Mucosa of stomach (tissue), 1 donor: Measurements from ENCODE around the gene C11orf52.
A peak's percentile ranks its signal among the peaks of the same experiment; 100 is the strongest.

Experiments used
- H3K27me3 ChIP-seq: one replicate; pipeline ENCODE4 v1.7.0; 2013; ENCODE audit warnings: mild to moderate bottlenecking, low read length; ENCODE audit not compliant: control insufficient read depth, insufficient read depth
- H3K36me3 ChIP-seq: one replicate; pipeline ENCODE4 v1.7.0; 2013; ENCODE audit warnings: low read length; ENCODE audit not compliant: control insufficient read depth, insufficient read depth
- H3K4me1 ChIP-seq: one replicate; pipeline ENCODE4 v1.7.0; 2013; ENCODE audit warnings: mild to moderate bottlenecking, low read length; ENCODE audit not compliant: control insufficient read depth, insufficient read depth
- H3K4me3 ChIP-seq: one replicate; pipeline ENCODE4 v1.7.0; 2013; ENCODE audit warnings: low read length
- H3K9ac ChIP-seq: one replicate; pipeline ENCODE4 v1.7.0; 2013; ENCODE audit warnings: mild to moderate bottlenecking, low read length, moderate library complexity
- H3K9me3 ChIP-seq: one replicate; pipeline ENCODE4 v1.7.0; 2013; ENCODE audit warnings: mild to moderate bottlenecking, low read length, moderate library complexity; ENCODE audit not compliant: control insufficient read depth
- donor health status: Pancreatic carcinoma.

The C11orf52 gene

GRCh38 chr11:111933872-111934271, 15.2 kb downstream of the C11orf52 start:
- no peaks in the 10 kb centered on the region for H3K9me3 ChIP-seq
- peaks cover 9% of the 10 kb centered on the region for H3K4me1 ChIP-seq
- no peaks in the 10 kb centered on the region for H3K27me3 ChIP-seq
- H3K4me3 ChIP-seq: no peak overlapping the region
- H3K36me3 ChIP-seq: no peaks in the 10 kb centered on the region
- H3K9ac ChIP-seq: no peak overlapping the region

DNA sequence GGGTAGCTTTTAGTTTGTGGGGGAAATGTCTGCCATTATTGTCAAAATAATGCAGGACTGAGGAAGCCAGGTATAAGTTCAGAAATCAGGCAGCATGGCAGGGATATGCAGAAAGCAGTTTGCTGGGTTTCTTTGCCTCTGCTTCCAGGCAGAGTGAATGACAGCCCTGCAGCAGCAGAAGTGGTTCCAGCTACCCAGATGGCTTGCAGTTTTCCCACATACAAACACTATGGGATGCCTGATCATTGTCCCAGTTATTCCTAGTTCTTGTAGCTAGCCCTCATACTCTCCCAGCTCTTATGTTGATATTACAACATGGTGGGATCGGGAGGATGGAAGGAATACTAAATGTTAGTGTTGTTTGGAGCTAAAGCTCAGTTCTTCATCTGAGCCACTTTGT, 15.6 kb downstream of the C11orf52 start:
- Histone ChIP-seq H3K27me3 (no peaks in the 10 kb centered on the region), H3K36me3 (no peaks in the 10 kb centered on the region), H3K4me1 (peaks cover 9% of the 10 kb centered on the region), H3K4me3 (no peak overlapping the region), H3K9me3 (no peaks in the 10 kb centered on the region), H3K9ac (no peak overlapping the region)

DNA sequence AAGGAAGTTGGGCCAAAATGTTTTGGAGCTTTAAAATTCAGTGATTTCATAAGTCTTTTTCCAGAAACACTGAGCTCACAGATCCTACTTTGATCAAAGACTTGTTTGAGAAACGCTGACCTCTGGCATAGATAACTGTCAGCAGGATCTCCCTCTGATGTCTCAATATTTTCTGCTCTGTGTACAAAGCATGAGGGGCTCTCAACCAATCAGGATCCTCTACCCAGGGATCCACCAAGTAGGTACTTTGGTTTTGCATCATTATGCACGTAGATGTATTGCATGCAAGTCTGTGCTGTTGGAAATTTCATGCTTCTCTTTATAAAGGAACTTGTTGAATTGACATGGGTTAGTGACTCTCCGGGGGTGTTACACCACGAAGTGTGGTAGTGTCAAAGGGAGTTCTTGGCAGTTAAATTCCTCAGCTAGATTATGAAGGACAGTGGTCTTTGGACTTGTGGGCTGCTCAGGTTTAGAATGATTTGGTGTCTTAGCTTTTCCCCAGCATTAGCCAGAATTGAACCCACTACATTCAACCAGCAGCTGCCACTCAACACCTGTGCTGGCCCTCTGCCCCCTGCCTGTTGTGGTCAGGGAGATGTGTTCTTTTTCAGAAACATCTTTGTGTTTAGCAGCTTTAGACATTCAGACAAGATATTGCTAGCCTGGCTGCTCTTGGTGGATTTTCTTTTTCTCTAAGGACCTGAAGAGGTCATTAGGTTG, 16.8 kb downstream of the C11orf52 start:
- no peaks in the 10 kb centered on the region for H3K36me3 ChIP-seq
- H3K27me3 ChIP-seq: no peaks in the 10 kb centered on the region
- H3K4me1 ChIP-seq: peaks cover 9% of the 10 kb centered on the region
- no peaks in the 10 kb centered on the region for H3K9me3 ChIP-seq
- no peak overlapping the region for H3K4me3 ChIP-seq
- peak overlapping the region; percentile 18 for H3K9ac ChIP-seq

DNA sequence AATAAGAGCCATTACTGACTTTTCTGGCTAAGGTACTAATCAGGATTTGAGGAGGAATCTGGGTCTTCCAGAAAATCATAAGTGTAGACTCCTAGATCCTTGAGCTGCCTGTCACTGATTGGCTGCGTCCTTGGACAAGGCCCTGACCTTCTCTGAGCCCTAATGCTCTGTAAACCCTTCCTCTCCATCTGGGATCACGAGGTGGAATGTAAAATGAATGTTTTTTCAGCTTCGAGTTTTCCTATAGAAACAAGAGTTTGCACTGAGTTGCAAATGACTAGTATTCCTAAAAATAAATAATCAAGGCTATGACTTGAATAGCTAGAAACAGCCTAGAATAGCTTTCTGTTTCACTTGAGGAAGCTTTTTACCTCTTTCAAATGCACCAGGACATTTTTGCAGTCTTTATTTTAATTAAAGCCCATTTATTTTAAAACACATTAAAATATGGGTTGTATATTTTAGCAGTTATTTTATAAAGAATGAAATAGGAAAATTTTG, 17.4 kb downstream of the C11orf52 start:
- H3K36me3 ChIP-seq: no peaks in the 10 kb centered on the region
- H3K9me3 ChIP-seq: no peaks in the 10 kb centered on the region
- H3K4me1 ChIP-seq: peaks cover 9% of the 10 kb centered on the region
- H3K9ac ChIP-seq: peak overlapping the region; percentile 66
- H3K4me3 ChIP-seq: no peak overlapping the region
- H3K27me3 ChIP-seq: no peaks in the 10 kb centered on the region

DNA sequence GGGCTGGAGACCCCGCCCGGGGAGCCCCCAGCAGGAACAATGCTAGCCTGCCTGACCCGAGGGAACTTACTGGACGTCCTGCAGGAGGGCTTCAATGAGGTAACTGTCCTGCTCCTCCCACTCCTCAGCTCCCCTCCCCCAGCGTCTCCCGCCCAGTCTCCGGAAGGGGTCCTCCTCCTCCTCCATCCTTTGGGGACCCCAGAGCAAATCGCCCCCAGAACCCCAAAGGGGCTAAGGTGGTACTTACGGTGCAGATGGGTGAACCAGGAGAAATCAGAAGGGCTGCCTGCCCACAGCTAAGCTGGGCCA, 18.7 kb downstream of the C11orf52 start:
- Histone ChIP-seq H3K36me3 (no peaks in the 10 kb centered on the region), H3K9ac (peak overlapping the region; percentile 66), H3K27me3 (no peaks in the 10 kb centered on the region), H3K9me3 (no peaks in the 10 kb centered on the region), H3K4me3 (peak overlapping the region; percentile 62), H3K4me1 (peaks cover 9% of the 10 kb centered on the region)

GRCh38 chr11:111937844-111938243, 19.1 kb downstream of the C11orf52 start:
- H3K27me3 ChIP-seq: no peaks in the 10 kb centered on the region
- H3K36me3 ChIP-seq: no peaks in the 10 kb centered on the region
- no peak overlapping the region for H3K9ac ChIP-seq
- peaks cover 9% of the 10 kb centered on the region for H3K4me1 ChIP-seq
- H3K4me3 ChIP-seq: peak overlapping the region; percentile 62
- H3K9me3 ChIP-seq: no peaks in the 10 kb centered on the region

GRCh38 chr11:111938687-111939160, 20.0 kb downstream of the C11orf52 start:
- Histone ChIP-seq H3K9ac (no peak overlapping the region), H3K4me3 (no peak overlapping the region), H3K4me1 (peaks cover 9% of the 10 kb centered on the region), H3K36me3 (no peaks in the 10 kb centered on the region), H3K27me3 (no peaks in the 10 kb centered on the region), H3K9me3 (no peaks in the 10 kb centered on the region)

DNA sequence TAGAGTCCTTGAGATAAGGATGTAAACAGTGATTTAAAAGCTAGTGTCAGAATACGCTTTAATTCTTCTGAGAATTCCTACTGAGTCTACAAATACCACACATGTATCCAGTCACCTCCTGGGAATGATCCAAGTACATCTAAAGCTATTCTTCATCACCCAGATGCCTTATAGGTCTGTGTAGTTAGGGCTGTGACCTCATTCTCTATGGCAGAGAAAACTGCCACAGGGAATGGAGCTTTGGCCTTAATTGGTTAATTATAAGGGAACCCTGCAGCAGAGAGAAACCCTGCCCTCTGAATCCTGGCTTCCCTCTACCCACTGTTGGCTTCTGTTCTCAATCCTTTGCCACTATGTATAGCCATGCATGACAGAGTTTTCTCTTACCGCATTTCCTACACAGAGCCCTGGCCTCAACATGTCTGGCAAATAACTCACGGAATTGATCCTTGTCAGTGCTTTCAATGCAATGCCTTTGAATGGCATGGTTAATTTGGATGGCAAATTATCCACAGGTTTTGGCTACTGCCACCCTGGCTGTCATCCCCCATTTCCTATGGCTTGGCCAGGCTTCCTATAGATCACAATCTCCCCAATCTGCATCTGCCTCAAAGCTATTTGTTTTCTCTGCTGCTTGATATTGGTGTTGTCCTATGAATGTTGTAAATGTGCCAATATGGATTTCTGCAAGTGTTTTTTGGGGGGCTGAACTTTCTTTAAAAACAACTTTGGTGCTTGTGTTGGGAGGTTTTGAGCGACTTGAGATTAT, 21.3 kb downstream of the C11orf52 start:
- Histone ChIP-seq H3K4me3 (no peak overlapping the region), H3K36me3 (no peaks in the 10 kb centered on the region), H3K4me1 (peaks cover 17% of the 10 kb centered on the region), H3K9me3 (no peaks in the 10 kb centered on the region), H3K27me3 (no peaks in the 10 kb centered on the region), H3K9ac (no peak overlapping the region)

DNA sequence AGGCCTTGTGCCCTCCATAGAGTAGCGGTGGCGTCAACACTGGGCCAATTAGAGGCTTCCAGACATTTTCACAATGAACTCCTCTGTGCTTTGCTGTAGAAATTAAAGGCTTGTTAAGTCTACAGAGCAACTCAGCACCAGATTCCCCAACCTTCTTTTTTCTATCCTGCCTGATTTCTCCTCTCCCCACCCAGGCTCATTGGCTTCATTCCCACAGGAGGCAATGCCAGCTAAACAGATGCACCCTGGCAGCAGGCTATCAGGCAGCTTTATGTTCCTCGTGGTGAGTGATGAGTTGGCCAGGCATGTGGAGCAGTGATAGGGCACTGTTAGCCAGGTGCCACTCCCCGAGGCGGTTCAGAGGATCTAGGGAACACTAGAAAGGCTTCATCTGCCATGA, 23.2 kb downstream of the C11orf52 start:
- H3K9ac ChIP-seq: no peak overlapping the region

GRCh38 chr11:111942829-111943228, 24.1 kb downstream of the C11orf52 start:
- Histone ChIP-seq H3K9ac (no peak overlapping the region), H3K36me3 (no peaks in the 10 kb centered on the region), H3K4me1 (peaks cover 11% of the 10 kb centered on the region)

More for the DNA sequence above, 23.2 kb downstream of the C11orf52 start:
- Histone ChIP-seq H3K27me3 (no peaks in the 10 kb centered on the region), H3K9me3 (no peaks in the 10 kb centered on the region), H3K36me3 (no peaks in the 10 kb centered on the region), H3K4me3 (no peak overlapping the region), H3K4me1 (peaks cover 11% of the 10 kb centered on the region)

DNA sequence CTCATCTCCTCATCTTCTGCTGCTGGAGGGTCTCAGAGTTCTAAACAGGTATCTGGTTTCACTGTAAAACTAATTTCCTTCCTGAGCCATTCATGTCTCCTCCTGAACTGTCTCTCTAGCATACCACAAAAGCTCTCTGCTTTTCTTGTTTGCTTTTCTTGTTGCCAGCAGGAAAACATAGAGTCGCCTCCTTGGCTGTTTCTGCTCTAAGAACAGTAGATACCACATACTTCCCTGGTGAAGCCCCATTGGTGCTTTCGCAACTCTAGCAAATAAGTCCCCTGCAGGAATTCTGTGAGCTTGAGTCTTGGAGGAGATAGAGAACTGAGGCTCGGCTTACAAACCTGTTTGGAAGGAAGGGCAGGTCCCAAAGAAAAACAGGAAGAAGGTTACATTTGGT, 25.4 kb downstream of the C11orf52 start:
- H3K4me1 ChIP-seq: peaks cover 8% of the 10 kb centered on the region
- H3K4me3 ChIP-seq: no peak overlapping the region
- H3K9me3 ChIP-seq: no peaks in the 10 kb centered on the region
- no peaks in the 10 kb centered on the region for H3K27me3 ChIP-seq
- no peak overlapping the region for H3K9ac ChIP-seq
- H3K36me3 ChIP-seq: no peaks in the 10 kb centered on the region

More at GRCh38 chr11:111942829-111943228, 24.1 kb downstream of the C11orf52 start:
- H3K27me3 ChIP-seq: no peaks in the 10 kb centered on the region
- H3K4me3 ChIP-seq: no peak overlapping the region
- no peaks in the 10 kb centered on the region for H3K9me3 ChIP-seq

DNA sequence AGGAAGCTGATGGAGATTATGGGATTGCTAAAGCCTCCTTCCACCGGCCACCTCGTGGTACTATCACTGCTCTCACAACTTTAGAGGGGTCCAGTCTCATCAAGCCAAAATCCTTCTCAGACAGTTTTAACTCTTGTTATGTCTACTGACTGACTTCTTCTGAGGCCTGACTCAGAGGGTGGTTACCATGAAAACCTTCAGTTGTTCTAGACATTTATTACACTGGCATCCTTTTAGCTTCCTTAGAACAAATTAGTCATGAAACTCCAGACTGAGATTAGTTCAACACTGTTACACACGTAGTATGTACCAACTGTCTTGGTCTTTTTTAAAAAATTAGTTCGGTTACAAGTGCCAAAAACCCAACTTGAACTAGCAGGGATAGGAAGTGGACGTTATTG, 25.9 kb downstream of the C11orf52 start:
- Histone ChIP-seq H3K4me3 (no peak overlapping the region), H3K36me3 (no peaks in the 10 kb centered on the region), H3K9ac (no peak overlapping the region), H3K9me3 (no peaks in the 10 kb centered on the region), H3K4me1 (peaks cover 8% of the 10 kb centered on the region), H3K27me3 (no peaks in the 10 kb centered on the region)
